Choroid plexus epithelial cell (primary cell): ENCODE measurements around the gene ZNF281.
"Not testable (repeated sequence)": the region's sequence is repeated elsewhere in the genome, so short reads cannot be mapped to it uniquely, and the experiment has no call there.

Source experiments
- DNase-seq: peaks from one replicate; pipeline ENCODE4 v3.0.0-alpha.2; 2010; ENCODE audit warnings: low read depth
- H3K4me3 ChIP-seq: 2 replicates; pipeline ENCODE4 v1.5.1; 2011; ENCODE audit warnings: low read depth, mild to moderate bottlenecking, control low read depth, low read length, moderate library complexity
- CTCF ChIP-seq: conservative IDR thresholded peaks from 2 replicates; pipeline ENCODE4 v1.5.1; 2011; ENCODE audit warnings: low read depth, mild to moderate bottlenecking, control low read depth, inconsistent platforms, low read length, moderate library complexity

The ZNF281 gene

GRCh38 chr1:200415227-200415626 is 5.4 kb upstream of the ZNF281 start:
- H3K4me3 ChIP-seq = no peak overlapping the region
- peak; percentile 36 for DNase-seq
- no peak for TF ChIP-seq CTCF

GRCh38 chr1:200414657-200415056 is 4.8 kb upstream of the ZNF281 start:
- DNase-seq = no peak
- no peak for TF ChIP-seq CTCF
- no peak overlapping the region for H3K4me3 ChIP-seq

DNA sequence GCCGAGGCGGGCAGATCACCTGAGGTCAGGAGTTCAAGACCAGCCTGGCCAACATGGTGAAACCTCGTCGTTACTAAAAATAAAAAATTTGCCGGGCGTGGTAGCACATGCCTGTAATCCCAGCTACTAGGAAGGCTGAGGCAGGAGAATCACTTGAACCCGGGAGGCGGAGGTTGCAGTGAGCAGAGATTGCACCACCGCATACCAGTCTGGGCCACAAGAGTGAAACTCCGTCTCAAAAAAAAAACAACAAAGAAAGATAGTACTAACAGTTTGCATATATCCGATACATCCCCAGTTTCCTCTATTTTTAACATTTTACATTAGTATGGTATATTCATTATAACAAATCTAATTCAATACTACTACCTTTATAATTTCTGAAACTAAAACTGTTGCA is 3.9 kb upstream of the ZNF281 start:
- not testable (repeated sequence) for H3K4me3 ChIP-seq
- DNase-seq = peak; percentile 69

GRCh38 chr1:200411406-200412257 is 1.8 kb upstream of the ZNF281 start:
- no peak for DNase-seq
- no peak for TF ChIP-seq CTCF
- H3K4me3 ChIP-seq = peak overlapping the region; percentile 3

GRCh38 chr1:200410566-200410878 is 686 bp upstream of the ZNF281 start:
- TF ChIP-seq CTCF = no peak
- H3K4me3 ChIP-seq = peak overlapping the region; percentile 92
- peak; percentile 8 for DNase-seq

GRCh38 chr1:200409203-200409760 is 554 bp downstream of the ZNF281 start:
- peak; percentile 33 for TF ChIP-seq CTCF
- peak overlapping the region; percentile 92 for H3K4me3 ChIP-seq
- DNase-seq = peak; percentile 57

DNA sequence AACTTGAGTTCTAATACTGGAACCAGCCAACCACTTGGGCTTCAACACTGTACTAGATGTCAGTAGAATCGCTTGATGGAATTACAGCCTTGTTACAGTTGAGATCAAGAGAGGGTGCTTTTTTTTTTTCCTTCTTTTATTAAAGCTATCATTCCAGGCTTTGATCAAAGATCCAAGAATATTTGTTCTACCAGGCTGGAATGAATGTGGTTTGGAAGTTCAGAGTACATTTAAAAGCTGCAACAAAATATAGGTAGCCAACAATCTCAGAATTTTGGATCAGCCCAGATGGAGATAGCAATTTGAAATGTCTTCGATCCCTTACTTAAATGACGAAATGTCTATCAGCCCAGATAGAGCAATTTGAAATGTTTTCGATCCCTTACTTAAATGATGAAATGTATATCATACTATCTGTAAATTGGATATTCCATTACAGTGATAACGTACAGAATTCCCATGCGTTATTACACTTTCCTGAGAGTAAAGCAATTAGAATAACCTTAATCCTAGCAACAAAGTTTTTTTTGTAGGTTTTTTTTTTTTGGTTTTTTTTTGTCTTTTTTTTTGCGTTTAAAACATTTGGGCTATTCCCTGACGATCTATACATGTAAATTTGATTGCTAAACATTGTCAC is 3.6 kb downstream of the ZNF281 start:
- H3K4me3 ChIP-seq = no peak overlapping the region
- TF ChIP-seq CTCF = no peak
- DNase-seq = no peak
